ENCODE results near the gene MATN1. TPM values are rescaled to one million over a fixed set of nuclear protein-coding genes. Genes with fewer than 3 reads are reported as not detected.
A peak's percentile ranks its signal among the peaks of the same experiment; 100 is the strongest.

Gene MATN1
- total and polyA plus RNA-seq, 9 donors = 0.10 to 0.95 (median 0.51) TPM

DNA sequence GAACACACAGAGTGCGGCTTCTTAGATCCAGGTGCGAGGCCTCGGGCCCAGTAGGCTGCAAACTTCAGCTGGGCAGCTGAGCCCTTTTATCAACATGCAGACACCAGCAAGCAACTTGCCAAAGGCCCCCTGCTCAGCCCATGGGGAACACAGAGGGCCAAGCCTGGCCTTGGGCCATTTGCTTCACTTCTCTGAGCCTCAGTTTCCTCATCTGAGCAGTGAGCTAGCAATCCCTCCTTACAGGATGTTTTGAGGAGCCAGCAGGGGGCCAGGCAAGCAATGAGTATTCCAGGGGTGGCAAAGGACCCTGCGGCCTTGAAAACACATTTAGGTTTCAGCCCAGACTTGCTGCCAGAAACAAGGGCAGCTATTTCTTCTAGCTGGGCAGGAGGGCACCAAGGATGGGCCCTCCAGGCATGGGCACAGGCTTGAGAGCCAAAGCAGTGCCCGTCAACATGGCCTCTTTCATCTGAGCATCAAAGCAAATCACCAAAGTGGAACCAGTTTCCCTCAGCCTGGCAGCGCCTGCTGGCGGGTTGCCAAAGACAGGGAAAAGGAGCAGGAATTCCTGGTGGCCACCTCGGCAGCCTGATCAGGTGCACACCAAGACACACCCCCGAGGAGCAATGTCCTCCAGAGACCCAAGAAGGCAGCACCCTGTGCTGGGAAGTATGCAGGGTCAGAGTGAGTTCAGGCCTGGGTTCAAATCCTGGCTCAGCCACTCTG is 1.4 kb downstream of the MATN1 start:
- H3K36me3 ChIP-seq = no peaks in the 10 kb centered on the region
- peaks cover 1% of the 10 kb centered on the region for H3K4me1 ChIP-seq (ENCODE audit: insufficient read depth)
- H3K4me3 ChIP-seq = no peak overlapping the region
- WGBS, 3 donors = 66 to 67% (median 67%) methylated on average over 9 of the region's 9 CpGs
- H3K9me3 ChIP-seq = no peaks in the 10 kb centered on the region
- no peak overlapping the region for H3K27ac ChIP-seq
- peak in 2 of 5 donors; percentile 53 to 54 for DNase-seq
- H3K27me3 ChIP-seq = no peaks in the 10 kb centered on the region
- TF ChIP-seq EP300 (IDR thresholded peaks at IDR 0.05) = no peak
- no peak for TF ChIP-seq POLR2A (IDR thresholded peaks at IDR 0.05)
- TF ChIP-seq, protein P1, sequence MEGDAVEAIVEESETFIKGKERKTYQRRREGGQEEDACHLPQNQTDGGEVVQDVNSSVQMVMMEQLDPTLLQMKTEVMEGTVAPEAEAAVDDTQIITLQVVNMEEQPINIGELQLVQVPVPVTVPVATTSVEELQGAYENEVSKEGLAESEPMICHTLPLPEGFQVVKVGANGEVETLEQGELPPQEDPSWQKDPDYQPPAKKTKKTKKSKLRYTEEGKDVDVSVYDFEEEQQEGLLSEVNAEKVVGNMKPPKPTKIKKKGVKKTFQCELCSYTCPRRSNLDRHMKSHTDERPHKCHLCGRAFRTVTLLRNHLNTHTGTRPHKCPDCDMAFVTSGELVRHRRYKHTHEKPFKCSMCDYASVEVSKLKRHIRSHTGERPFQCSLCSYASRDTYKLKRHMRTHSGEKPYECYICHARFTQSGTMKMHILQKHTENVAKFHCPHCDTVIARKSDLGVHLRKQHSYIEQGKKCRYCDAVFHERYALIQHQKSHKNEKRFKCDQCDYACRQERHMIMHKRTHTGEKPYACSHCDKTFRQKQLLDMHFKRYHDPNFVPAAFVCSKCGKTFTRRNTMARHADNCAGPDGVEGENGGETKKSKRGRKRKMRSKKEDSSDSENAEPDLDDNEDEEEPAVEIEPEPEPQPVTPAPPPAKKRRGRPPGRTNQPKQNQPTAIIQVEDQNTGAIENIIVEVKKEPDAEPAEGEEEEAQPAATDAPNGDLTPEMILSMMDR (IDR thresholded peaks at IDR 0.05) = no peak
- intact Hi-C loops (cut with DNase I) = loop anchor here (2.0 to 10.0 kb wide), 5 partner anchors 53 to 193 kb away; no protein-coding TSS in a partner anchor

DNA sequence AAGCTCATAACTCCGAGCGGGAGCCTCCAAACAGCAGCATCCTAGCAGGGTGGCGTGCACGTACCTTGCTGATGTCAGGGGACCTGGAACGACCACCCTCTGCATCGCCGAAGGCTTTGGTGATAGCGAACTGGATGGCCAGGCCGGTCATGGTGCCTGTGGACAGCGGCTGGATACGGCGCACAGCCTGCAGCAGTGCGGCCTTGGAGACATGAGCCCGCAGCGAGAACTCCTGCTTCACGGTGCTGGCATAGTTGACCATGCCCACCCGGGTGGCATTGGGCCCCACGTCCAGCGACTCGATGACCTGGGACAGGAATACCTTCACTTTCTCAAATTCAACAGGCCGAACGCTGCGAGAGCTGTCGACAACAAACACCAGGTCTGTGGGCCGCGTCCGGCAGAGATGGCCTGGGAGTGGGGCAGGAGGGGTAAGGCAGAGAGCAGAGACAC is 2.0 kb downstream of the MATN1 start:
- Histone ChIP-seq H3K4me3 (no peak overlapping the region), H3K9me3 (no peaks in the 10 kb centered on the region), H3K27ac (no peak overlapping the region), H3K4me1 (ENCODE audit: insufficient read depth) (peaks cover 1% of the 10 kb centered on the region), H3K27me3 (no peaks in the 10 kb centered on the region), H3K36me3 (no peaks in the 10 kb centered on the region)
- WGBS, 3 donors = 90 to 95% (median 91%) methylated on average over 23 to 27 of the region's 27 CpGs
- no peak for TF ChIP-seq EP300 (IDR thresholded peaks at IDR 0.05)
- TF ChIP-seq, protein P1 (IDR thresholded peaks at IDR 0.05) = no peak
- no peak for TF ChIP-seq POLR2A (IDR thresholded peaks at IDR 0.05)
- peak in 1 of 5 donors; percentile 50 for DNase-seq
- intact Hi-C loops (cut with DNase I) = loop anchor here (2.0 to 10.0 kb wide), 5 partner anchors 53 to 193 kb away; no protein-coding TSS in a partner anchor

DNA sequence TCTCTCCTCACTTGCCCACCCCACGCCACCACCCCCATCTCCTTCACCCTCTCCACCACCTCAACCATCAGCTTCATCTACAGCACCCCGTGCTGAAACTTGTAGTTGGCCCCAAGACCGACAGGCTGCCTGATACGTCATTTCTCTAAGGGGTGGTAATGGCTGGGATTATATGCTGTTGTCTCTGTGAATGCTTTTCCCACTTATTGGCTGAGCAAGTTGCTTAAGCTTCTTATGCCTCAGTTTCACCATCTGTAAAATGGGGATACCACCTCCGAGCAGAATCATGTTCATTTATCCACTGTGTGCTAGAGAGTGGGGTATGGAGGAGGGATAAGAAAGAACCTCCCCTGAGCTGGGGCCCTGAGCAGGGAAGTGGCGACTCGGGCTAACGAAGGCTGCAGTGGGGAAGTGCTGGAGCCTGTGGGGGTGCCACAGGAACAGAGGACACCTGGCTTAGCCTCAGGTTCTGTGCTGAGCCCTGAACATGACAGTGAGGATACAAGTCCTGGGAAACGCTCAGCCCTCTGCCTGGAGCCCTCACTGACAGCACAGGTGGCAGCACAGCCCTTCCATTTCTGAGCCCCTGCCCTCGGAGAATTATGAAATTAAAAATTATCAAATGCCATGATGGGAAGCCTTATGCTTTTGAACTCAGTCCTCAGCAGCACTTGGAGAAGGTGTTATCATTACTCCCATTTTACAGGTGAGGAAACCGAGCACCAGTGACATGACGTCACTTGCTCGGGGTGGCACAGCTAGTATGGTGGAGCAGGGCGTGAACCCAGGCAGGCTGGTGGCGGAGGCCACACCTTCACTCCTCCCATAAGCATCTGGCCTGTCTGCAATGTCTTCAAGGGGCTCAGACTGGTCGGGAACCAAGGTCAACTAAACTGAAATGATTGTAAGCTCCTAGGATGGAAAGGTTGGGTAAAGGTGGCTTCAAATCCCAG is 2.8 kb downstream of the MATN1 start:
- no peaks in the 10 kb centered on the region for H3K9me3 ChIP-seq
- no peak overlapping the region for H3K27ac ChIP-seq
- no peaks in the 10 kb centered on the region for H3K27me3 ChIP-seq
- H3K36me3 ChIP-seq = no peaks in the 10 kb centered on the region
- no peak overlapping the region for H3K4me3 ChIP-seq
- no peak for TF ChIP-seq POLR2A (IDR thresholded peaks at IDR 0.05)
- TF ChIP-seq EP300 (IDR thresholded peaks at IDR 0.05) = no peak
- no peak for DNase-seq
- 82 to 89% (median 86%) methylated on average over 16 of the region's 16 CpGs for WGBS, 3 donors
- peaks cover 1% of the 10 kb centered on the region for H3K4me1 ChIP-seq (ENCODE audit: insufficient read depth)
- intact Hi-C loops (cut with DNase I) = loop anchor here (2.0 to 10.0 kb wide), 5 partner anchors 54 to 194 kb away; no protein-coding TSS in a partner anchor

DNA sequence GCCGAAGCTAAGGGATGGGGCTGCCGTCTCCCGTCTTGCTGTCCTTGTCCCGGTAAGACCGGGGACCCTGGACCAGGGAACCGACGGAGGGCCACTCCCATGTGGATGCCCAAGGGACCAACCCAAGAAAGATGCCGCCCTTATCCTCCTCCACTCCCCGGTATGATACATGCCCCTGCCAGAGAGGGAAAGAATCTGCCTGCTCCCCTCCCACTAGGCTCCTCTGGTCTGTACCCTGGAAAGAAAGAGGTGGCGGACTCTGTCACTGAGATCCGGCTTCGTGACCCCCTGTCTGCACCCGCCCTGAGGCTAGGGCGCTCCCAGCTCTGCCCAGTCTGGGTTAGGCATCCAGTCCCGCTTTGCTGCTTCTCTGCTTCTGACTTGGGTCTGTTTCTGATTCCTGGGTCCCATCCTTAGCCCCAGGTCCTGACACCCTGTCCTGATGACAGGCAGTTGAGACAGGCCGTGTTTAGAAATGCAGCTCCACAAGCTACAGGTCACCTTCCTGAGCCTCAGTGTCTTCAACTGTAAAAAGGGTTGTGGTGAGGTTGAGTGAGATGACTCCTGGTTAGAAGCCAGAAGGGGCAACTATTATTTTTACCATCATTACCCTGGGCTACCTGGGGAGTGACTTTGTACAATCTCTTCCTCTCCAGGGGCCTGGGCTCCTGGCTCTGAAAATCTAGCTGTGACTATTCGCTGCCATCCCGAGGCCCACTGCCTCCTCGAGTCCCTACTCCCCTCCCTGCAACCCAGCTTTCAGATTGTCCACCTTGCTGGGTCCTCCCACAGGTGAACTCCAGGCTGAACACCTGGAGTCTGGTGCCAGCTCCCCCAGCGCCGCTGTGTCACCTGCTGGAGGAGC is 3.7 kb downstream of the MATN1 start:
- WGBS, 3 donors = 25 to 35% (median 32%) methylated on average over 15 to 21 of the region's 21 CpGs
- H3K4me1 ChIP-seq (ENCODE audit: insufficient read depth) = peaks cover 1% of the 10 kb centered on the region
- H3K4me3 ChIP-seq = peak overlapping the region; percentile 58
- peak overlapping the region; percentile 98 to 100 for H3K27ac ChIP-seq
- intact Hi-C loops (cut with DNase I) = loop anchor here (2.0 to 10.0 kb wide), 5 partner anchors 55 to 195 kb away; no protein-coding TSS in a partner anchor
- peak in 4 of 5 donors; percentile 30 to 61 (median 53) for DNase-seq
- no peak for TF ChIP-seq POLR2A (IDR thresholded peaks at IDR 0.05)
- TF ChIP-seq, protein P1 (IDR thresholded peaks at IDR 0.05) = no peak
- no peak for TF ChIP-seq EP300 (IDR thresholded peaks at IDR 0.05)
- no peaks in the 10 kb centered on the region for H3K36me3 ChIP-seq
- no peaks in the 10 kb centered on the region for H3K27me3 ChIP-seq
- no peaks in the 10 kb centered on the region for H3K9me3 ChIP-seq
